Lung (tissue), 12 donors: Measurements from ENCODE around the gene OLFM2. TPM values are rescaled to one million over a fixed set of nuclear protein-coding genes. Genes with fewer than 3 reads are reported as not detected.

ENCODE experiments used
- ATAC-seq: fragments of 200-7000 bp; cut with Tn5 transposase; one replicate; pipeline ENCODE4 v1.9.1; 2020; ENCODE audit warnings: moderate number of reproducible peaks; ENCODE audit not compliant: insufficient read depth, low FRiP score
- DNase-seq, 3 donors: peaks; one replicate each; pipeline ENCODE4 v3.0.0-alpha.2; 2013 to 2017
- H3K27ac ChIP-seq, 2 donors: one replicate each; pipeline ENCODE4 v1.5.1; 2013; ENCODE audit warnings: mild to moderate bottlenecking in 2 of 2, moderate library complexity in 2 of 2, control low read depth in 1 of 2, inconsistent platforms in 1 of 2, low read depth in 1 of 2, low read length in 1 of 2
- H3K27me3 ChIP-seq, 3 donors: one replicate each; pipeline ENCODE4 v1.5.1; 2013; ENCODE audit warnings: low read length in 2 of 3; ENCODE audit not compliant: control insufficient read depth in 3 of 3, insufficient read depth in 3 of 3
- H3K36me3 ChIP-seq, 4 donors: one replicate each; pipeline ENCODE4 v1.5.1; 2013; ENCODE audit warnings: low read length in 4 of 4, mild to moderate bottlenecking in 1 of 4, moderate library complexity in 1 of 4; ENCODE audit not compliant: control insufficient read depth in 4 of 4, insufficient read depth in 4 of 4
- H3K4me1 ChIP-seq, 5 donors: one replicate each; pipeline ENCODE4 v1.5.1; 2013; ENCODE audit warnings: low read length in 5 of 5, mild to moderate bottlenecking in 2 of 5, moderate library complexity in 1 of 5; ENCODE audit not compliant: control insufficient read depth in 5 of 5, insufficient read depth in 5 of 5
- H3K4me3 ChIP-seq: one replicate; pipeline ENCODE4 v1.5.1; 2013; ENCODE audit warnings: mild to moderate bottlenecking, control low read depth, moderate library complexity
- H3K9ac ChIP-seq, 2 donors: one replicate each; pipeline ENCODE4 v1.5.1; 2013; ENCODE audit warnings: low read length in 2 of 2, control low read depth in 1 of 2; ENCODE audit not compliant: insufficient read depth in 1 of 2
- H3K9me3 ChIP-seq, 4 donors: one replicate each; pipeline ENCODE4 v1.5.1; 2013; ENCODE audit warnings: low read length in 3 of 4, mild to moderate bottlenecking in 1 of 4, moderate library complexity in 1 of 4; ENCODE audit not compliant: control insufficient read depth in 4 of 4, insufficient read depth in 3 of 4
- WGBS, 2 donors: extraction: QIAGEN DNeasy Blood & Tissue Kit; methylation state at CpG; one replicate each; pipeline ENCODE4 v1.1.7; 2013; 5-methylcytosine and 5-hydroxymethylcytosine counted together
- polyA plus RNA-seq, 2 donors: library from polyadenylated mRNA; stranded (reverse); fragments of 200-250 nt; gene quantifications; one replicate each; pipeline ENCODE4 v1.2.1, GENCODE V29; 2013
- total RNA-seq, 2 donors: library from RNA; depleted of rRNA in 1 of 2; stranded (reverse); fragments of >200 nt in 1 of 2; gene quantifications; one replicate each; pipeline ENCODE4 v1.2.1, GENCODE V29; 2014 to 2021
- TF ChIP-seq, protein P1 (sequence below): IDR thresholded peaks from 2 replicates; pipeline ENCODE4 v1.5.1; 2012; ENCODE audit warnings: mild to moderate bottlenecking; ENCODE audit errors: control extremely low read depth, extremely low read depth
- donor health status: control.
- donor health status: control.
- donor health status: Bipolar disorder and iron deficiency.
- donor health status: healthy.
- donor health status: DM: yes; HTN: yes; CAD: no.

Gene OLFM2
- total and polyA plus RNA-seq, 4 donors = 2.2 to 14.3 (median 8.8) TPM

DNA sequence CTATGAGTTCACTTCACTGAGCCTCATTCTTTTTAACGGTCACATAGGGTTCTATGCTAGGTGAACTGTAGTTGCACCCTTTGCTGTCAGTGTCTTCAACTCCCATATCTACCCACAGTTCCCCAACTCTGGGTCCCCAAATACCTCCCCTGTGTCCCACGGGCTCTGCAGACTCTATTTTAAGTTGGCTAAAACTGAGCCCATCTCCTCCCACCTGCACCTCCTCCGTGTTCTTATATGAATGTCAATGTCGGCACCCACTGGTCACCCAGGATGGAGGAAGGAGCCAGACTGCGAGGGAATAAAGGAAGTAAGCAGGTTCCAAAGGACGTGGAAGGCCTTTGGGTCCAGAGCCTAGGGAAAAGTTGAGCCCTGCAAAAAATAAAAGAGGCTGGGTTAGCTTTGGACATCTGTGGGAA lies 102.0 kb downstream of the OLFM2 start:
- H3K36me3 ChIP-seq = peaks cover 0 to 22% (median 14%) of the 10 kb centered on the region in 4 donors
- WGBS, 2 donors = 67% methylated on average over 6 of the region's 6 CpGs
- H3K4me3 ChIP-seq = no peak overlapping the region
- TF ChIP-seq, protein P1, sequence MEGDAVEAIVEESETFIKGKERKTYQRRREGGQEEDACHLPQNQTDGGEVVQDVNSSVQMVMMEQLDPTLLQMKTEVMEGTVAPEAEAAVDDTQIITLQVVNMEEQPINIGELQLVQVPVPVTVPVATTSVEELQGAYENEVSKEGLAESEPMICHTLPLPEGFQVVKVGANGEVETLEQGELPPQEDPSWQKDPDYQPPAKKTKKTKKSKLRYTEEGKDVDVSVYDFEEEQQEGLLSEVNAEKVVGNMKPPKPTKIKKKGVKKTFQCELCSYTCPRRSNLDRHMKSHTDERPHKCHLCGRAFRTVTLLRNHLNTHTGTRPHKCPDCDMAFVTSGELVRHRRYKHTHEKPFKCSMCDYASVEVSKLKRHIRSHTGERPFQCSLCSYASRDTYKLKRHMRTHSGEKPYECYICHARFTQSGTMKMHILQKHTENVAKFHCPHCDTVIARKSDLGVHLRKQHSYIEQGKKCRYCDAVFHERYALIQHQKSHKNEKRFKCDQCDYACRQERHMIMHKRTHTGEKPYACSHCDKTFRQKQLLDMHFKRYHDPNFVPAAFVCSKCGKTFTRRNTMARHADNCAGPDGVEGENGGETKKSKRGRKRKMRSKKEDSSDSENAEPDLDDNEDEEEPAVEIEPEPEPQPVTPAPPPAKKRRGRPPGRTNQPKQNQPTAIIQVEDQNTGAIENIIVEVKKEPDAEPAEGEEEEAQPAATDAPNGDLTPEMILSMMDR = no peak
- H3K9me3 ChIP-seq = no peaks in the 10 kb centered on the region
- H3K27me3 ChIP-seq = no peaks in the 10 kb centered on the region
- H3K9ac ChIP-seq = no peak overlapping the region
- DNase-seq (no peak), ATAC-seq (no peak)
- H3K27ac ChIP-seq = no peak overlapping the region
- H3K4me1 ChIP-seq = peaks cover 0 to 18% (median 6%) of the 10 kb centered on the region in 5 donors

DNA sequence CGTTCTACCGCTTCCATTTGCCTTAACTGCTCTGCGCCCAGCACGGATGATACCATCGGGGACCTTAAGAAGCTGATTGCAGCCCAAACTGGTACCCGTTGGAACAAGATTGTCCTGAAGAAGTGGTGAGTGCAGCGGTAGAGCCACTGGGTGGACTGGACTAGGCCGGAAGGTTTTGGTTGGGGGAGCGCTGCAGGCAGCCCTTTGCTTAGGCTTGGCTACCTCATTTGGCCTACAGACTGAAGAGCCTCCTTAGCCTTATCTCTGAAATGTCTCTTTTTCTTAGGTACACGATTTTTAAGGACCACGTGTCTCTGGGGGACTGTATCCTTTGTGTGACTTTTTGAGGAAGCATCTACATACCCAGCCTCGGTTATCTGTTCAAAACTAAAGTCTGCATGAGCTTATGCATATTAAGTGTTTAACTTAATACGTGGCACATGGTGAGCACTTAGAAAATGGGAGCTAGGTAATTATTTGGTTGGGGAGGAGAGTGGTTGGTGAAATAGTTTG lies 107.7 kb downstream of the OLFM2 start:
- H3K4me1 ChIP-seq = peaks cover 4 to 12% (median 9%) of the 10 kb centered on the region in 5 donors
- H3K36me3 ChIP-seq = peaks cover 0 to 15% (median 9%) of the 10 kb centered on the region in 4 donors
- no peaks in the 10 kb centered on the region for H3K27me3 ChIP-seq
- ATAC-seq = no peak
- peak overlapping the region in 1 of 2 donors; percentile 69 for H3K9ac ChIP-seq
- WGBS, 2 donors = 29 to 40% methylated on average over 13 of the region's 13 CpGs
- peak overlapping the region; percentile 99 for H3K4me3 ChIP-seq
- TF ChIP-seq, protein P1 = no peak
- DNase-seq = no peak
- no peaks in the 10 kb centered on the region for H3K9me3 ChIP-seq
- H3K27ac ChIP-seq = no peak overlapping the region

DNA sequence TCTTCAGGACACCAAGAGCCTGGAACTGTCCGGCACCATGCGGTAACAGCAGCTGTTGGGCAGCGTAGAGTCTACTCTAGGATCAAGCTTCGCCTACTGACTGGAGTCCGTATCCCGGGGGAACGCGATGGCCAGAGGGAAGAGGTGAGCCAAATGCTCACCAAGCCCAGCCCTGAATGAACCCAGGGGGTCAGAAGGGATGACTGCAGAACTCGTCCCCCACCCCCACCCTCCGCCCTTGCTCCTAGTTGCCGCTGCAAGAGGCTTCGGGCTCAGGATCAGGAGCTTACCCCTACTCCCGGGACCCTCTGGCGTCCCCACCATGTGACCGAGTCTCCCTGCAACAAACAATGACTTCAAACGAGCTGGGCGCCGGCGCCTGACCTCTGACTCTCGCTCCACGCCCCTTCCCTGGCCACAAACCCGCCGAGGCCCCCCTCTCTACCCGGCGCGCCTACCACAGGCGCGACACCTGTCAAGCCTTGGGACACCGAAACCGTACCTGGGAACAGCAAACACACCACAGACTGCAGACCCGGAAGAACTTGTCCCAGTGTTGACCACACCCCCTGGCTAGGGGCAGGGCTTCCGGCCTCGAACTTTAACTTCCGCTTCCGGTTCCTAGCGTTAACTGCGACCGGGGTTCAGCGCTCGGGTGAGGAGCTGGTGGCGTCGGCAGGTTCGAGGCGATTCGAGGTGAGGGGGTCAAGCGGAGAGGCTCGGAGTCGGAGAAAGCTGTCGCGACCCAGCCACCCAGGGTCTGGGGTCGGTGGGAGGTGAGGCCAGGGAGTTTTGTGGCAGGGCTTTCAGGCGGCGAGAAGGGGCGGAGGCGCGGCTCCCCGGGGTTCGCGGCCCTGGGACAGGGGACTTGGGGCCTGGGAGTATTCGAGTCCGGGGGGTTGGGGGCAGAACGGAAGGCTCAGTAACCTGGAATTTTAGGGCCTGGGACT lies 108.8 kb downstream of the OLFM2 start, which contains the start of gene UBL5:
TSS of gene UBL5 (plus strand) at position 630 of the 950 bp plus-strand sequence. CDS start 420 bp downstream, outside the sequence.
- H3K9ac ChIP-seq = peak within 1 kb of the TSS; percentile 69 to 81
- H3K36me3 ChIP-seq = peaks cover 0 to 15% (median 9%) of the 10 kb centered on the region in 4 donors
- no peaks in the 10 kb centered on the region for H3K9me3 ChIP-seq
- TF ChIP-seq, protein P1 = no peak
- ATAC-seq (peak; percentile 97), DNase-seq (peak; percentile 88 to 94 (median 89))
- H3K4me1 ChIP-seq = peaks cover 4 to 12% (median 9%) of the 10 kb centered on the region in 5 donors
- no peaks in the 10 kb centered on the region for H3K27me3 ChIP-seq
- peak within 1 kb of the TSS; percentile 58 to 92 for H3K27ac ChIP-seq
- peak within 1 kb of the TSS; percentile 99 for H3K4me3 ChIP-seq
- WGBS, 2 donors = 0 to 1% methylated on average over 51 to 62 of the region's 62 CpGs
